Sigmoid colon (tissue), 7 donors: ENCODE measurements around the gene CXorf49B. TPM values are rescaled to one million over a fixed set of nuclear protein-coding genes. Genes with fewer than 3 reads are reported as not detected.
"Not testable (repeated sequence)": the region's sequence is repeated elsewhere in the genome, so short reads cannot be mapped to it uniquely, and the experiment has no call there.

Experiments used
- DNase-seq: peaks from one replicate; pipeline ENCODE4 v3.0.0-alpha.2; 2019
- H3K27ac ChIP-seq, 4 donors: fragments of 200-600 bp; sonication (generic); one replicate each; pipeline ENCODE4 v1.5.1; 2016 to 2019; ENCODE audit warnings: mild to moderate bottlenecking in 1 of 4
- H3K27me3 ChIP-seq, 3 donors: fragments of 200-600 bp; sonication (generic); one replicate each; pipeline ENCODE4 v1.5.1; 2019; ENCODE audit warnings: mild to moderate bottlenecking in 1 of 3
- H3K36me3 ChIP-seq, 4 donors: fragments of 200-600 bp; sonication (generic); one replicate each; pipeline ENCODE4 v1.5.1; 2016 to 2019
- H3K4me1 ChIP-seq, 4 donors: fragments of 200-600 bp; sonication (generic); one replicate each; pipeline ENCODE4 v1.5.1; 2017 to 2019
- H3K4me3 ChIP-seq, 4 donors: fragments of 200-600 bp; sonication (generic); one replicate each; pipeline ENCODE4 v1.5.1; 2017 to 2019; ENCODE audit warnings: mild to moderate bottlenecking in 2 of 4, moderate library complexity in 1 of 4
- H3K9me3 ChIP-seq, 4 donors: fragments of 200-600 bp in 3 of 4; sonication (generic) in 3 of 4; one replicate each; pipeline versions ENCODE4 v1.5.1 to v1.6.1; 2013 to 2019
- CTCF ChIP-seq, 4 experiments: fragments of 450-650 bp in 3 of 4; fragments of 200-600 bp in 1 of 4; IDR thresholded peaks; one replicate each; pipeline ENCODE4 v1.5.1; 2016 to 2019; ENCODE audit warnings: antibody characterized with exemption in 4 of 4, mild to moderate bottlenecking in 3 of 4, moderate library complexity in 2 of 4
- EP300 ChIP-seq, 4 donors: sonication (generic); formaldehyde crosslinking; IDR thresholded peaks; one replicate each; pipeline ENCODE4 v1.6.1; 2017; ENCODE audit warnings: antibody characterized with exemption in 4 of 4
- POLR2A ChIP-seq, 2 donors: fragments of 450-650 bp; IDR thresholded peaks; one replicate each; pipeline ENCODE4 v1.6.1; 2016; ENCODE audit warnings: antibody characterized with exemption in 2 of 2, mild to moderate bottlenecking in 2 of 2, moderate library complexity in 2 of 2
- POLR2AphosphoS5 ChIP-seq, 4 donors: sonication (generic); formaldehyde crosslinking; IDR thresholded peaks; one replicate each; pipeline ENCODE4 v1.6.1; 2017; ENCODE audit warnings: antibody characterized with exemption in 4 of 4
- WGBS, 2 donors: extraction: QIAGEN DNeasy Blood & Tissue Kit; methylation state at CpG; one replicate each; pipeline ENCODE4 v1.1.7; 2013; 5-methylcytosine and 5-hydroxymethylcytosine counted together
- intact Hi-C: fragments of 100-400 bp; cut with DNase I; formaldehyde crosslinking; loops from one replicate; pipeline ENCODE4 v1.15.1; 2023
- polyA plus RNA-seq, 3 donors: library from polyadenylated mRNA; stranded (reverse); fragments of 200-250 nt; gene quantifications; one replicate each; pipeline ENCODE4 v1.2.3, GENCODE V29; 2013
- total RNA-seq, 4 donors: library from RNA; depleted of rRNA; stranded (reverse); fragments of >200 nt; gene quantifications; one replicate each; pipeline ENCODE4 v1.1.0, GENCODE V29; 2016
- donor health status: healthy with polysubstance abuse.
- donor health status: Bipolar disorder and iron deficiency.
- donor health status: healthy.

Gene CXorf49B
- total and polyA plus RNA-seq, 7 donors = not detected

DNA sequence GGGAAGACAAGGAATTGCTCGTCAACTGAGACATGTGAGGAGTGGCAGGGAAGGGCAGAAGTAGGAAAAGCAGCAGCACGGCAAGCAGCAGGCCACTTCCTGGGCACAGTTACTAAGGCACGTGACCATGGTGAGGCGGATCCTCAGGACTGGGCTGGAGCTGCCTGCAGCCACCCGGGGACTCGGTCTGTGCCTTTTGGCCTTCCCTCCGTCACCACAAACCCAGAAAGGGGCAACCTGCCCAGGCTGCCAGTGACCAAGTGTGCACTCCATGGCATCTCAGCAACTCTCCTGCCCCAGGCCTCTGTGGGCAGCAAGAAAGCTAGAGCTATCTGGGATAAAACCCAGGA lies 19.8 kb downstream of the CXorf49B start:
- H3K9me3 ChIP-seq, DNase-seq, H3K27me3 ChIP-seq, H3K36me3 ChIP-seq, H3K27ac ChIP-seq, H3K4me1 ChIP-seq, H3K4me3 ChIP-seq, intact Hi-C loops: not testable (repeated sequence)
- no CpG with 5 or more reads among the region's 7 CpGs for WGBS, 2 donors

- no CpG with 5 or more reads among the region's 20 CpGs for WGBS, 2 donors
- H3K27me3 ChIP-seq, H3K36me3 ChIP-seq, H3K27ac ChIP-seq, intact Hi-C loops, DNase-seq, H3K9me3 ChIP-seq, H3K4me1 ChIP-seq, H3K4me3 ChIP-seq: not testable (repeated sequence)
Observed at GRCh38 chrX:71783569-71784347, 20.6 kb downstream of the CXorf49B start.

DNA sequence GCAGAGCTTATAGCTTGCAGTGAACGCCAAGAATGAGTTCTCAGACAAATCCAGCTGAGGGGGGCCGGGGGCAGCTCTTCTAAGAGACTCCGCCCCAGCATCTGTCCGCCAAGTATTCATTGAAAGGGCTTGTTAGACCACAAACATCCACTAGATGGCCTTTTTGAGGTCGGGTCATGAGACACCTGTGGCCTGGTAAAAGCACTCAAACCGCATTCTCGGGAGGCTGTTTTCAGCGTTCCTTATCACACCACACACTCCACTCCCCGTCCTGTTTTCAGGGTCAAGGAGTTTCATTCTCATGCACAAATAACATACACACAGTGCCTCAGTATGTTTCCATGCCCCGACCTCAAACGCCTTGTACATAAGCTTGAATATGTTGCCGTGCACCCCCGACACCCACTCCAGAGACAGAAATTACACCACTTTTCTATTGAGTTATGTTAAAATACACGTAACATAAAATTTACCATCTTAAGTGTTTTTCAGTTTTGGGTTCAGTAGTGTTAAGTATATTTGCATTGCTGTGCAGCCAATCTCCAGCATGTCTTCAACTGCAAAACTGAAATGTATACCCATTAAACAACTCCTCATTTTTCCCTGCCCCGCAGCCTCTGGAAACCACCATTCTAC lies 21.3 kb downstream of the CXorf49B start:
- H3K27ac ChIP-seq, H3K36me3 ChIP-seq, intact Hi-C loops, DNase-seq, H3K4me3 ChIP-seq, H3K4me1 ChIP-seq, H3K9me3 ChIP-seq, H3K27me3 ChIP-seq: not testable (repeated sequence)
- WGBS, 2 donors = no CpG with 5 or more reads among the region's 15 CpGs

DNA sequence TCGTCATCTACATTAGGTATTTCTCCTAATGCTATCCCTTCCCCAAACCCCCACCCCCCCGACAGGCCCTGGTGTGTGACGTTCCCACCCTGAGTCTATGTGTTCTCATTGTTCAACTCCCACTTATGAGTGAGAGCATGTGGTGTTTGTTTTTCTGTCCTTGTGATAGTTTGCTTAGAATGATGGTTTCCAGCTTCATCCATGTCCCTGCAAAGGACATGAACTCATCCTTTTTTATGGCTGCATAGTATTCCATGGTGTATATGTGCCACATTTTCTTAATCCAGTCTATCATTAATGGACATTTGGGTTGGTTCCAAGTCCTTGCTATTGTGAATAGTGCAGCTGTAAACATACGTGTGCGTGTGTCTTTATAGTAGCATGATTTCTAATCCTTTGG lies 43.3 kb downstream of the CXorf49B start:
- 85 to 91% methylated on average over 5 of the region's 5 CpGs for whole genome bisulfite sequencing, 2 donors
- H3K36me3 ChIP-seq, H3K9me3 ChIP-seq, H3K4me1 ChIP-seq, H3K27me3 ChIP-seq, H3K27ac ChIP-seq, intact Hi-C loops, H3K4me3 ChIP-seq, DNase-seq: not testable (repeated sequence)

DNA sequence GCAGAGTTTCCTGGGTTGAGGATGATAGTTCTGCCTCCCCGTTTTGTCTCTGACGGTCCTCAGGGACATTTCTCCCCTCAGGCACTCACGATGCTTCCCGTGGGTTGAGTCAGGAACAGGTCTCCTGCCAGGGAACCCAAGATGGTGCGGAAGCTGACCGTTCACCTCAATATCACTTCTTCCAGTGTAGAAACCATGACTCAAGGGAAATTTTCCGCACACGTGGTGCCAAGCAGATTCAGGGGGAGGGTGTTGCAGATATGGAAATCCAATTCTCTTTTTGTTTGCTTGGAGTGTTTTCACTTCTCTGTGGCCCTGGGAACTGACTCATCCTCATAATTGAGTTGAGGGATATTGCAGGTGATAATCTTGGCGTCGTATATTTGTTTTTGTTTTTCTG lies 46.7 kb downstream of the CXorf49B start:
- intact Hi-C loops = no loop called here
- TF ChIP-seq POLR2A (IDR thresholded peaks at IDR 0.05) (no peak), POLR2AphosphoS5 (IDR thresholded peaks at IDR 0.05) (no peak), CTCF (IDR thresholded peaks at IDR 0.05) (no peak), EP300 (IDR thresholded peaks at IDR 0.05) (no peak)
- 61 to 77% methylated on average over 10 of the region's 10 CpGs for WGBS, 2 donors

GRCh38 chrX:71814123-71814912 lies 51.2 kb downstream of the CXorf49B start:
- peak; percentile 39 for DNase-seq
- no peak overlapping the region for H3K27ac ChIP-seq
- H3K36me3 ChIP-seq = no peaks in the 10 kb centered on the region
- H3K4me1 ChIP-seq = no peaks in the 10 kb centered on the region
- H3K4me3 ChIP-seq = no peak overlapping the region
- TF ChIP-seq CTCF (IDR thresholded peaks at IDR 0.05) = no peak
- TF ChIP-seq EP300 (IDR thresholded peaks at IDR 0.05) = no peak
- no peak for TF ChIP-seq POLR2A (IDR thresholded peaks at IDR 0.05)
- no peak for TF ChIP-seq POLR2AphosphoS5 (IDR thresholded peaks at IDR 0.05)
- no peaks in the 10 kb centered on the region for H3K9me3 ChIP-seq
- intact Hi-C loops = no loop called here
- WGBS, 2 donors = 84 to 88% methylated on average over 25 of the region's 25 CpGs
- H3K27me3 ChIP-seq = peaks cover 0 to 11% (median 0%) of the 10 kb centered on the region in 3 donors

More for the DNA sequence above, 46.7 kb downstream of the CXorf49B start:
- H3K9me3 ChIP-seq = no peaks in the 10 kb centered on the region
- DNase-seq = no peak
- no peak overlapping the region for H3K4me3 ChIP-seq
- H3K4me1 ChIP-seq = no peaks in the 10 kb centered on the region
- H3K27me3 ChIP-seq = no peaks in the 10 kb centered on the region
- no peak overlapping the region for H3K27ac ChIP-seq
- H3K36me3 ChIP-seq = no peaks in the 10 kb centered on the region
